Muscle of leg (tissue), 11 donors: ENCODE results near the gene PTRHD1. TPM values are rescaled to one million over a fixed set of nuclear protein-coding genes. Genes with fewer than 3 reads are reported as not detected.
A peak's percentile ranks its signal among the peaks of the same experiment; 100 is the strongest.

ENCODE experiments used
- DNase-seq: peaks from one replicate; pipeline ENCODE4 v3.0.0; 2013
- H3K27ac ChIP-seq: one replicate; pipeline ENCODE4 v1.5.1; 2013; ENCODE audit warnings: mild to moderate bottlenecking, low read length, control low read depth
- H3K27me3 ChIP-seq: one replicate; pipeline ENCODE4 v1.6.1; 2013; ENCODE audit warnings: low read length; ENCODE audit not compliant: control insufficient read depth, insufficient read depth
- H3K36me3 ChIP-seq: one replicate; pipeline ENCODE4 v1.6.1; 2013; ENCODE audit warnings: low read length; ENCODE audit not compliant: control insufficient read depth, insufficient read depth
- H3K4me1 ChIP-seq: one replicate; pipeline ENCODE4 v1.6.1; 2013; ENCODE audit warnings: low read length; ENCODE audit not compliant: control insufficient read depth, insufficient read depth
- H3K4me3 ChIP-seq: one replicate; pipeline ENCODE4 v1.5.1; 2013; ENCODE audit warnings: low read length, control low read depth
- H3K9me3 ChIP-seq: replicated peaks from 2 replicates; pipeline ENCODE4 v1.6.1; 2013; ENCODE audit warnings: low read depth, low read length; ENCODE audit not compliant: control insufficient read depth
- WGBS: methylation state at CpG from one replicate; pipeline ENCODE4 v1.1.5; 2013; ENCODE audit warnings: missing lambda C conversion rate; ENCODE audit not compliant: insufficient coverage; 5-methylcytosine and 5-hydroxymethylcytosine counted together
- polyA plus RNA-seq, 8 donors: library from polyadenylated mRNA; unstranded; fragments of 120-200 nt; gene quantifications; one replicate each; pipeline versions ENCODE4 v1.2.1 to v1.2.3, GENCODE V29; 2013; ENCODE audit warnings: inconsistent platforms in 1 of 8, low replicate concordance in 1 of 8; ENCODE audit not compliant: insufficient read length in 8 of 8, insufficient read depth in 1 of 8
- total RNA-seq: library from RNA; stranded (reverse); fragments of 120-200 nt; gene quantifications from one replicate; pipeline ENCODE4 v1.2.4, GENCODE V29; 2013

The PTRHD1 gene
- total and polyA plus RNA-seq, 9 donors, result 35.9 to 60.9 (median 42.1) TPM

GRCh38 chr2:24822049-24822706, 29.0 kb upstream of the PTRHD1 start:
- Histone ChIP-seq H3K27me3 (no peaks in the 10 kb centered on the region), H3K4me1 (peaks cover 17% of the 10 kb centered on the region), H3K9me3 (no peaks in the 10 kb centered on the region), H3K27ac (no peak overlapping the region), H3K4me3 (no peak overlapping the region), H3K36me3 (peaks cover 69% of the 10 kb centered on the region)
- no peak for DNase-seq
- 89% methylated on average over 5 of the region's 7 CpGs for WGBS

DNA sequence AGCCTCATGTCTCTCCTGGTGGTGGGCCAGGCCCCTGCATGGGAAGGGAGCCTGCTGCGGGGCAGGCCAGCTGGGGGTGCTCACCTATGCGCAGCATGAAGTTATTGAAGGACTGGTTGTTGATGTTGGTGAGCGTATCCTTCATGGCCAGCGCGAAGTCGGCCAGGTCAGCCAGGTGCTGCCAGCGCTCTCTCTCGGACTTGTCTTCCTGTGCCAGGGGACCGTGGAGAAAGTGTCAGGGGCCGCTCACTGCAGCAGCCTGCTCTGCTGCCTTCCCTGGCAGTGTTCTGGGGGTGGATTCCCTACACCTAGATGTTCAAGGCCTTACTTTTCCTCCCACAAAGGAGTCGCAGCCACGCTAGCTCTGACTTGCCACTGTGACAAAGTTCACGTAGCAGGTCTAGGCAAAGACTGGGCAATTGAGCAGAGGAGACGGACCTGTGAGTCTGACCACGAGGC, 28.3 kb upstream of the PTRHD1 start:
- H3K36me3 ChIP-seq, result peaks cover 72% of the 10 kb centered on the region

GRCh38 chr2:24820598-24821432, 27.6 kb upstream of the PTRHD1 start:
- Histone ChIP-seq H3K27ac (no peak overlapping the region), H3K4me1 (peaks cover 10% of the 10 kb centered on the region), H3K36me3 (peaks cover 72% of the 10 kb centered on the region), H3K9me3 (no peaks in the 10 kb centered on the region), H3K27me3 (no peaks in the 10 kb centered on the region), H3K4me3 (no peak overlapping the region)
- DNase-seq, result no peak
- WGBS, result 89% methylated on average over 14 of the region's 17 CpGs

More for the DNA sequence above, 28.3 kb upstream of the PTRHD1 start:
- no peak overlapping the region for H3K27ac ChIP-seq
- no peak overlapping the region for H3K4me3 ChIP-seq
- no peaks in the 10 kb centered on the region for H3K27me3 ChIP-seq
- H3K4me1 ChIP-seq, result peaks cover 14% of the 10 kb centered on the region
- WGBS, result 90% methylated on average over 12 of the region's 15 CpGs
- H3K9me3 ChIP-seq, result no peaks in the 10 kb centered on the region
- no peak for DNase-seq

DNA sequence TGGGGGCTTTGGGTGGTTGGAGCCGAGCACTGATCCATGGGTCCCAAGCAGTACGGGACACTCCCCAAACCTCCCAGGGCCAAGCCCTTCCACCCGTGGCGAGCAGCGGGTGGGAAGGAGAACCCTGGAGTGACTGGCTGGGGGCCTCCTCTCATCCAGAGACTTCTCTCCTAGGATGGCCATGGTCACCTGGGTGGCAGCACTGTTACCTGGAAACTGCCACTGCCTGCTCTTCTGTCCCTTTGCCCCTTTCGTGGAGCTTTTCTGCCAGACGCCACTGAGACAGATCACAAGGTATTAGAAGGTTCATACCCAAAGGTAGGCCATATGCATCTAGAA, 27.0 kb upstream of the PTRHD1 start:
- no peaks in the 10 kb centered on the region for H3K27me3 ChIP-seq
- no peak overlapping the region for H3K4me3 ChIP-seq
- no peak overlapping the region for H3K27ac ChIP-seq
- peaks cover 9% of the 10 kb centered on the region for H3K4me1 ChIP-seq
- 83% methylated on average over 5 of the region's 7 CpGs for WGBS
- H3K9me3 ChIP-seq, result no peaks in the 10 kb centered on the region
- no peak for DNase-seq
- peaks cover 74% of the 10 kb centered on the region for H3K36me3 ChIP-seq

DNA sequence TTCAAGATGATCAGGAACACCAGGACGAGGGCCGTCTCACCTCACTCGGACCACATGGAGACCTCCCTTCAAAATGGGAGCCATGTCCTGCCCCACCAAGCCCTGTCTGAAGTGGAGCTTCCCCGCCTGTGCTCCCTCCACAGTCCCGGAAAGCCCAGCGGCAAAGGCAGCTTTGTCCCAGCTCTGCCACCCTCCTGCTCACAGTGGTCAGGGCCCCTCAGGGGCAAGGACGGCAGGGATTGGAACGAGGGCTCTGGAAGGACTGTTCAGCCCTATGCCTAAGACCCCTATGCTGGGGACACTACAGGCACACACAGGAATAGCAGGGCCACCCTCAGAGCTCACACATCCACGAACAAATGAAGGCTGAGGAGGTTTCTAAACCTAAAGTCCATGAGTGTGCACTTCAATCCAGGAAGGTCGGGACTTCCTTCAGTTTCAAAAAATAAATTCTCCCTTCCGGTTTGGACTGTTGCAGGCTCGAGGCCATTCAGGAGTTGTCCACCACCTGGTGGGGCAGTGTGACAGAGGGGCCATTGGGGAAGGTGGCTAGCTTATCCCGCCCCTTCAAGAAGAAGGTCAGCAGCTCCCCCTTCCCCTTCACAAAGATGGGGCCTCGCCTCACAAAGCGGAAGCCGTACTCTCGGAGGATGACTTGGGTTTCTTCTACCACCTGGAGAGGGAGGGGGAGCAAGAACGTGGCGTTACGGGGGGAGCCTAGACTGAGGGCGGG, 26.4 kb upstream of the PTRHD1 start:
- DNase-seq, result no peak
- peaks cover 70% of the 10 kb centered on the region for H3K36me3 ChIP-seq
- H3K9me3 ChIP-seq, result no peaks in the 10 kb centered on the region

DNA sequence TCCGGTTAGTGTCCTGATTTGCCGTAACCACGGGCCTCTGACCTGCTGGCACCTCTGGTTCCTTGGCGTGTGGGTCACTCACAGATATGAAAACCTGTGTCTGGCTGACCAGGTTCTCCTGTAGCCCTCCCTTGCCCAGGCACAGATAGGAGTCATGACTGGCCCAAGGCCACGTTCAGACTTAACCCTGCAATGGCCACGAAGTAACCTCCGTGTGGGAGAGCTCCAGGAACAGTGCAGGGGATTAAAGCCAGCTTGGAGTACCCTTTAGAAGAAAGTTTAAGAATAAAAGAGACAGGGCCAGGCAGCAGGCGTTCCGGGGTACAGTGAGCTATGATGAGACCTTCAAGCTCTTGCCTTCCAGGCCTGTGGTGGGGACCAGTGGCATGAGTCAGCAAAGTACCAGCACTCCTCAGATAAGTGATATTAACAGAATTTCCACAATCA, 25.6 kb upstream of the PTRHD1 start:
- DNase-seq, result no peak
- H3K36me3 ChIP-seq, result peaks cover 68% of the 10 kb centered on the region
- H3K4me1 ChIP-seq, result peaks cover 16% of the 10 kb centered on the region
- H3K27ac ChIP-seq, result no peak overlapping the region
- no peaks in the 10 kb centered on the region for H3K9me3 ChIP-seq
- H3K27me3 ChIP-seq, result no peaks in the 10 kb centered on the region
- no peak overlapping the region for H3K4me3 ChIP-seq
- 62% methylated on average over 9 of the region's 9 CpGs for WGBS

More for the DNA sequence above, 26.4 kb upstream of the PTRHD1 start:
- Histone ChIP-seq H3K4me1 (peaks cover 12% of the 10 kb centered on the region), H3K27ac (no peak overlapping the region), H3K27me3 (no peaks in the 10 kb centered on the region), H3K4me3 (no peak overlapping the region)
- 78% methylated on average over 8 of the region's 21 CpGs for WGBS

- Histone ChIP-seq H3K4me1 (peaks cover 19% of the 10 kb centered on the region), H3K27me3 (no peaks in the 10 kb centered on the region), H3K9me3 (no peaks in the 10 kb centered on the region), H3K27ac (no peak overlapping the region), H3K4me3 (no peak overlapping the region), H3K36me3 (peaks cover 55% of the 10 kb centered on the region)
- no peak for DNase-seq
- 80% methylated on average over 1 of the region's 4 CpGs for WGBS
These were observed 23.7 kb upstream of the PTRHD1 start for GRCh38 chr2:24816884-24817283.

GRCh38 chr2:24816404-24816803, 23.2 kb upstream of the PTRHD1 start:
- WGBS, result 89% methylated on average over 4 of the region's 6 CpGs
- H3K36me3 ChIP-seq, result peaks cover 51% of the 10 kb centered on the region
- no peak overlapping the region for H3K4me3 ChIP-seq
- H3K27me3 ChIP-seq, result no peaks in the 10 kb centered on the region
- H3K4me1 ChIP-seq, result peaks cover 18% of the 10 kb centered on the region
- no peak for DNase-seq
- no peak overlapping the region for H3K27ac ChIP-seq
- H3K9me3 ChIP-seq, result no peaks in the 10 kb centered on the region

DNA sequence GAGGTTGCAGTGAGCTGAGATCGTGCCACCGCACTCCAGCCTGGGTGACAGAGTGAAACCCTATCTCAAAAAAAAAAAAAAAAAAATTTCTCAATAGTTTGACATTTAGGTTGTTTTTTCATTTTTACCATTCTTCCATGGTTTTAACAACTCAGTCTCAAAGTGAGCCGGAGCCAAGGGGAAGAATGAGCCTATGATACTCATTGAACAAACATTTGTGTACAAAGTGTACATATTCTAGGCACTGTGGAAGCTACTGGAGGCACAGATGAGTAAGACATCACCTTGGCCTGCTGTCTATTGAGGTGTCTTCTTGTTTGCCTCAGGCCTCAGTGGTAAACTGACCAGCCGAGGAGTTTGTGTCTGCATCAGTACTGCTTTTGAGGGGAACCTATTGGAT, 22.0 kb upstream of the PTRHD1 start:
- no peak for DNase-seq
- Histone ChIP-seq H3K27me3 (no peaks in the 10 kb centered on the region), H3K36me3 (peaks cover 39% of the 10 kb centered on the region), H3K9me3 (no peaks in the 10 kb centered on the region), H3K27ac (peak overlapping the region; percentile 7), H3K4me3 (no peak overlapping the region), H3K4me1 (peaks cover 10% of the 10 kb centered on the region)
- WGBS, result no CpG with 5 or more reads among the region's 4 CpGs

DNA sequence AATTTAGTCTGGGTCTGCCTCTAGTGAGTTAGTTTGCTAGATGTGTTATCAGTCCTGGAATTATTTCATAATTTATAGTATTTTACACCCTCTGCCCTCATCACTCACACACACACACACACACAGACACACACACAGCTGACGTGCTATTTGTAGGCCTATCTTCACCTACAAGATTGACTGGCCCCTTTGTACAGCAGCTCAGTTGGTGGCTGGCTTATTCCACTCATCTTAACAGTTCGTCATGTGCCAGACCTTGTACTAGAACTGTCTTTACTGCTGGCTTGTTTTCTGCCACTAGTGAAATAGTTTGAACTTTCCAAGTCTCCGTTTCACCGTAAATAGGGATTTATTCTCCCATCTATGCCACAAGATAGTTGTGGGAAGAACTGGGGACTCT, 21.3 kb upstream of the PTRHD1 start:
- Histone ChIP-seq H3K27ac (peak overlapping the region; percentile 53), H3K9me3 (no peaks in the 10 kb centered on the region), H3K4me3 (no peak overlapping the region), H3K27me3 (no peaks in the 10 kb centered on the region), H3K4me1 (peaks cover 10% of the 10 kb centered on the region), H3K36me3 (peaks cover 34% of the 10 kb centered on the region)
- peak; percentile 49 for DNase-seq
- WGBS, result no CpG with 5 or more reads among the region's 4 CpGs
